ENCODE data around the gene TMEM143. TPM values are rescaled to one million over a fixed set of nuclear protein-coding genes. Genes with fewer than 3 reads are reported as not detected.

TMEM143 gene
- total and polyA plus RNA-seq, 2 of the 8 experiments (the other 6 are each of a cell fraction or from before 2014, with no cell fraction given) = 14.2 to 19.1 TPM

DNA sequence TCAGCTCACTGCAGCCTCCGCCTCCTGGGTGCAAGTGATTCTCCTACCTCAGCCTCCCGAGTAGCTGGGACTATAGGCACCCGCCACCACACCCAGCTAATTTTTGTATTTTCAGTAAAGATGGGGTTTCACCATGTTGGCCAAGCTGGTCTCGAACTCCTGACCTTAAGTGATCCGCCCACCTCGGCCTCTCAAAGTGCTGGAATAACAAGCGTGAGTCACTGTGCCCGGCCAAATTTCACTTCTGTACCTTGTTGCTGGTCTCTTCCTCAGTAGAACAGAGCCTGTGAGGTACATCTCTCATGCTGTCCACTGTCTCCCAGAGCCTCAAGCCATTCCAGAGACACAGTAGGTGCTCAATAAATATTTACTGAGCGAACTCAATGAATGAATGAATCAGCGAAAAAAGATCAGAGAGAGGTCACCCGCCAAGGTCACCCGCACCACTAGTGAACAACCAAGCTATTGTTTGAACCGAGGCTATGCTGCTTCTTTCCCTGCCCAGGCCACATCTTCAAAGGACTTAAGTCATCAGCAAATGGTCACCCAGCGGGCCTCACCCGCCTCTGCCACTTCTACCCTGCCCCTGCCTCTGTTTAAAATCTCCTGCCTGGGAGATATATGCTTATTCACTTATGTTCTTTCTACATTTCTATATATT is 9.3 kb downstream of the TMEM143 start (continued):
- TF ChIP-seq KDM5A (IDR thresholded peaks at IDR 0.05; ENCODE audit: low read length) = no peak
- TF ChIP-seq TAF1 (IDR thresholded peaks at IDR 0.05; ENCODE audit: low read depth, low read length) = no peak
- TF ChIP-seq POLR2A (IDR thresholded peaks at IDR 0.05; ENCODE audit: control extremely low read depth in 1 of 2, low read depth in 2 of 2, low read length in 2 of 2) = no peak
- no peak for TF ChIP-seq SIX5 (IDR thresholded peaks at IDR 0.05; ENCODE audit: low read depth, low read length)
- TF ChIP-seq SIN3A (conservative IDR thresholded peaks at IDR 0.05 in 1 of 2, IDR thresholded peaks at IDR 0.05 in 1 of 2; ENCODE audit: low read depth in 1 of 2, low read length in 2 of 2) = no peak
- TF ChIP-seq KDM4A (IDR thresholded peaks at IDR 0.05; ENCODE audit: low read depth, low read length, severe bottlenecking) = no peak
- no peak for TF ChIP-seq CHD7 (IDR thresholded peaks at IDR 0.05; ENCODE audit: insufficient replicate concordance, low read length)
- no peak for TF ChIP-seq PHF8 (conservative IDR thresholded peaks at IDR 0.05; ENCODE audit: low read depth, low read length)
- no peak for TF ChIP-seq RAD21 (IDR thresholded peaks at IDR 0.05 in 1 of 2, conservative IDR thresholded peaks at IDR 0.05 in 1 of 2; ENCODE audit: low read depth in 2 of 2, low read length in 2 of 2)
